ENCODE measurements around the gene PRKAR1B.
A peak's percentile ranks its signal among the peaks of the same experiment; 100 is the strongest.

The PRKAR1B gene

GRCh38 chr7:727104-727805, at the start of gene PRKAR1B:
PRKAR1B (minus strand) TSS chr7:727281; CDS start chr7:711505, 15,776 bp downstream.
- DNase-seq = peak; percentile 14

GRCh38 chr7:776381-776780, 49.3 kb upstream of the PRKAR1B start:
- DNase-seq = no peak

GRCh38 chr7:774161-775109, 47.4 kb upstream of the PRKAR1B start:
- no peak for DNase-seq

- no peak for DNase-seq
Observed at GRCh38 chr7:773622-773915, 46.5 kb upstream of the PRKAR1B start.

GRCh38 chr7:772861-773621, 46.0 kb upstream of the PRKAR1B start:
- DNase-seq = no peak

GRCh38 chr7:772392-772791, 45.3 kb upstream of the PRKAR1B start:
- no peak for DNase-seq

GRCh38 chr7:772005-772294, 44.9 kb upstream of the PRKAR1B start:
- DNase-seq = no peak

- no peak for DNase-seq
Observed at GRCh38 chr7:771234-772004, 44.3 kb upstream of the PRKAR1B start.

- no peak for DNase-seq
Observed at GRCh38 chr7:770741-771166, 43.7 kb upstream of the PRKAR1B start.

GRCh38 chr7:770336-770735, 43.3 kb upstream of the PRKAR1B start:
- DNase-seq = no peak

GRCh38 chr7:768881-769504, 41.9 kb upstream of the PRKAR1B start:
- DNase-seq = no peak

GRCh38 chr7:767941-768731, 41.1 kb upstream of the PRKAR1B start:
- DNase-seq = no peak

- DNase-seq = no peak
Observed at GRCh38 chr7:767580-767940, 40.5 kb upstream of the PRKAR1B start.

- no peak for DNase-seq
Observed at GRCh38 chr7:765383-765782, 38.3 kb upstream of the PRKAR1B start.

GRCh38 chr7:763762-764161, 36.7 kb upstream of the PRKAR1B start:
- peak; percentile 97 for DNase-seq

GRCh38 chr7:762885-763284, 35.8 kb upstream of the PRKAR1B start:
- DNase-seq = peak; percentile 38

- no peak for DNase-seq
Observed at GRCh38 chr7:761631-762030, 34.5 kb upstream of the PRKAR1B start.

- no peak for DNase-seq
Observed at GRCh38 chr7:761101-761500, 34.0 kb upstream of the PRKAR1B start.

GRCh38 chr7:760006-760405, 32.9 kb upstream of the PRKAR1B start:
- DNase-seq = no peak

GRCh38 chr7:759569-759968, 32.5 kb upstream of the PRKAR1B start:
- no peak for DNase-seq

GRCh38 chr7:757741-758163, 30.7 kb upstream of the PRKAR1B start:
- no peak for DNase-seq
